Thyroid gland (tissue), 4 donors: ENCODE data around the gene ACSF3. TPM values are rescaled to one million over a fixed set of nuclear protein-coding genes. Genes with fewer than 3 reads are reported as not detected.

Experiments
- DNase-seq, 2 donors: peaks; one replicate each; pipeline ENCODE4 v3.0.0-alpha.2; 2019
- H3K27ac ChIP-seq, 3 donors: fragments of 200-600 bp; sonication (generic); 1 replicate in 2 of 3; 2 replicates in 1 of 3; pipeline ENCODE4 v1.5.1; 2016 to 2019; ENCODE audit warnings: mild to moderate bottlenecking in 1 of 3, moderate library complexity in 1 of 3
- H3K27me3 ChIP-seq: fragments of 200-600 bp; sonication (generic); one replicate; pipeline ENCODE4 v1.5.1; 2019
- H3K36me3 ChIP-seq, 2 donors: fragments of 200-600 bp; sonication (generic); one replicate each; pipeline ENCODE4 v1.5.1; 2016 to 2019
- H3K4me1 ChIP-seq, 2 donors: fragments of 200-600 bp; sonication (generic); one replicate each; pipeline ENCODE4 v1.5.1; 2017 to 2019
- H3K4me3 ChIP-seq, 3 donors: fragments of 200-600 bp; sonication (generic); replicated peaks in 1 of 3; 1 replicate in 2 of 3; 2 replicates in 1 of 3; pipeline ENCODE4 v1.5.1; 2016; ENCODE audit warnings: mild to moderate bottlenecking in 1 of 3
- H3K9me3 ChIP-seq: fragments of 200-600 bp; sonication (generic); one replicate; pipeline ENCODE4 v1.5.1; 2017
- POLR2A ChIP-seq, 2 donors: fragments of 450-650 bp; IDR thresholded peaks; one replicate each; pipeline ENCODE4 v1.6.1; 2017; ENCODE audit warnings: antibody characterized with exemption in 2 of 2, mild to moderate bottlenecking in 2 of 2, moderate library complexity in 1 of 2
- WGBS, 2 donors: methylation state at CpG; one replicate each; pipeline ENCODE4 v1.1.5; 2017; 5-methylcytosine and 5-hydroxymethylcytosine counted together
- intact Hi-C: fragments of 100-400 bp; cut with DNase I; formaldehyde crosslinking; loops from one replicate; pipeline ENCODE4 v1.15.1; 2023
- total RNA-seq, 4 donors: library from RNA; depleted of rRNA; stranded (reverse); fragments of >200 nt; gene quantifications; one replicate each; pipeline ENCODE4 v1.2.3, GENCODE V29; 2016
- TF ChIP-seq, protein P1 (sequence below), 6 experiments: fragments of 200-600 bp in 3 of 6; fragments of 450-650 bp in 3 of 6; sonication (generic) in 3 of 6; IDR thresholded peaks; one replicate each; pipeline ENCODE4 v1.5.1; 2016 to 2019; ENCODE audit warnings: antibody characterized with exemption in 6 of 6, mild to moderate bottlenecking in 2 of 6, inconsistent platforms in 1 of 6, moderate library complexity in 1 of 6

ACSF3 gene
- total RNA-seq, 4 donors from 2014 or later: 30.1 to 51.2 (median 33.4) TPM

DNA sequence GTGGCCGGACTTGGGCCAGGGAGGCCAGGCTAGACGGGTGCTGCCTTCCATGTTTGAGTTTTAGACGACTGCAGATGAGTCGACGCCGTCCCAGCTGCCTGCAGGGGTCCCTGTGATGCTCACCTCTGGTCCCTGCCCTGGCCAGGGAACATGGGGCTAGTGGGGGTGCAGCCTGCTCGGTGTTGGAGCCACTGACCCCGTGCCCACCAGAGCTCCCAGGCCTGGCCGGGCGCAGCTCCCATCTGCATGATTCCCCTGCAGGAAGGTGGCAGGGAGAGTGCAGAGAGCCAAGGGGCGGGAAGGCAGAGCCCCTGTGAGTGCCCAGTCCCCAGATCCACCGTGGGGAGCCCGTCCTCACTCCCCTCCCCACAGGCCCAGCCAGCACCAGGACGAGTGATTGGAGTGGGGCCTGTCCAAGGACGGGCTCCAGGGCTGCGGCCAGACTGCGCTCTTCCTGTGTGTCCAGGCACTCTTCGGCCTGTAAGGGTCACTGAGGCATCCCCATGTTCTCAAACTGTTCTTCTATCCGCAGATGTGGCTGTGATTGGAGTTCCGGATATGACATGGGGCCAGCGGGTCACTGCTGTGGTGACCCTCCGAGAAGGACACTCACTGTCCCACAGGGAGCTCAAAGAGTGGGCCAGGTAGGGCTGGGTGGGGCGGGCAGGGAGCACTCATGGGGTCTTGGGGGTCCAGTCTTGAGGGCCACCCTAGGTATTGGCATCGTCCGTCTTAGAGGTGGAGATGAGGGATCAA lies 51.9 kb downstream of the ACSF3 start:
- Histone ChIP-seq H3K36me3 (peaks cover 22 to 32% of the 10 kb centered on the region in 2 donors), H3K4me1 (no peaks in the 10 kb centered on the region), H3K4me3 (no peak overlapping the region), H3K27ac (no peak overlapping the region), H3K9me3 (no peaks in the 10 kb centered on the region), H3K27me3 (no peaks in the 10 kb centered on the region)
- TF ChIP-seq POLR2A (IDR thresholded peaks at IDR 0.05): no peak
- TF ChIP-seq, protein P1, sequence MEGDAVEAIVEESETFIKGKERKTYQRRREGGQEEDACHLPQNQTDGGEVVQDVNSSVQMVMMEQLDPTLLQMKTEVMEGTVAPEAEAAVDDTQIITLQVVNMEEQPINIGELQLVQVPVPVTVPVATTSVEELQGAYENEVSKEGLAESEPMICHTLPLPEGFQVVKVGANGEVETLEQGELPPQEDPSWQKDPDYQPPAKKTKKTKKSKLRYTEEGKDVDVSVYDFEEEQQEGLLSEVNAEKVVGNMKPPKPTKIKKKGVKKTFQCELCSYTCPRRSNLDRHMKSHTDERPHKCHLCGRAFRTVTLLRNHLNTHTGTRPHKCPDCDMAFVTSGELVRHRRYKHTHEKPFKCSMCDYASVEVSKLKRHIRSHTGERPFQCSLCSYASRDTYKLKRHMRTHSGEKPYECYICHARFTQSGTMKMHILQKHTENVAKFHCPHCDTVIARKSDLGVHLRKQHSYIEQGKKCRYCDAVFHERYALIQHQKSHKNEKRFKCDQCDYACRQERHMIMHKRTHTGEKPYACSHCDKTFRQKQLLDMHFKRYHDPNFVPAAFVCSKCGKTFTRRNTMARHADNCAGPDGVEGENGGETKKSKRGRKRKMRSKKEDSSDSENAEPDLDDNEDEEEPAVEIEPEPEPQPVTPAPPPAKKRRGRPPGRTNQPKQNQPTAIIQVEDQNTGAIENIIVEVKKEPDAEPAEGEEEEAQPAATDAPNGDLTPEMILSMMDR (IDR thresholded peaks at IDR 0.05): no peak
- 90 to 92% methylated on average over 13 of the region's 25 CpGs for WGBS, 2 donors
- DNase-seq: no peak
- intact Hi-C loops: no loop called here

DNA sequence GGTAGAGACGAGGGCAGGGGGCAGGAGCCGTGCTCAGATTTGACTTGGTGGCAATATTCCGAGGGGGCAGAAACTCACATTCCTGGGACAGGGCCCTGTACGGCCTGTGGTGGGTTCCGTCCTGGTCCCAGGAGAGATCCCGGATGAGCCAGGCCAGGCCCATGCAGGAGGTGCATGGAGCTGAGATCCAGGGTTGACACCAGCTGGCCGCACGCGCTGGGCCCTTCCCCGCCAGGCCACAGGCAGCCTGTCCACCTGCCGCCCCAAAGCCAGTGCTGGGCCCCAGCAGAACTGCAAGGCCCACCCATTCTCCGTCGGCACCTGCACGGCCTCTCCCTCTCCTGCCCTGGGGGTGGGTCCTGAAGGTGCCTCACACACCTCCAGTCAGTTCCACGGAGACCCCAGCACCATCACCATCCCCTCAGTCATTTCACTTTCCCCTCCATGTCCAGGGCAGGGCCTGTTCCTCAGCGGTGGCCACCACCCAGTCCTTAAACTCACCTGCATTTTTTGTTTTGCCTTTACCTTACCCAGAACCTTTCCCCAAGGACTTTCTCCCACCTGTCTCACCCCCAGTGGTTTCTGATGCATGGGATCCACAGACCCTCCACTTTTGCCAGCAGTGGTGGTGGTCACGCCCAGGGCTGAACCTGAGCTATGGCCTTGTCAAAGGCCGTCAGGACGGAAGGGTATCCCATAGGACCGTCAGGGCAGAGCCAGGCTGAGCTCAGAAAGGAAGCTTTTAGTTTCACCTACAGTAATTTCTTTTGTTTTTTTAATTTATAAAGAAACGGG lies 52.8 kb downstream of the ACSF3 start:
- 97 to 98% methylated on average over 18 to 21 of the region's 21 CpGs for WGBS, 2 donors
- H3K4me3 ChIP-seq: no peak overlapping the region
- no peak for DNase-seq
- H3K9me3 ChIP-seq: no peaks in the 10 kb centered on the region
- no peaks in the 10 kb centered on the region for H3K27me3 ChIP-seq
- no peaks in the 10 kb centered on the region for H3K4me1 ChIP-seq
- intact Hi-C loops: no loop called here
- H3K36me3 ChIP-seq: peaks cover 24 to 38% of the 10 kb centered on the region in 2 donors
- H3K27ac ChIP-seq: no peak overlapping the region
- no peak for TF ChIP-seq POLR2A (IDR thresholded peaks at IDR 0.05)
- TF ChIP-seq, protein P1 (IDR thresholded peaks at IDR 0.05): no peak

DNA sequence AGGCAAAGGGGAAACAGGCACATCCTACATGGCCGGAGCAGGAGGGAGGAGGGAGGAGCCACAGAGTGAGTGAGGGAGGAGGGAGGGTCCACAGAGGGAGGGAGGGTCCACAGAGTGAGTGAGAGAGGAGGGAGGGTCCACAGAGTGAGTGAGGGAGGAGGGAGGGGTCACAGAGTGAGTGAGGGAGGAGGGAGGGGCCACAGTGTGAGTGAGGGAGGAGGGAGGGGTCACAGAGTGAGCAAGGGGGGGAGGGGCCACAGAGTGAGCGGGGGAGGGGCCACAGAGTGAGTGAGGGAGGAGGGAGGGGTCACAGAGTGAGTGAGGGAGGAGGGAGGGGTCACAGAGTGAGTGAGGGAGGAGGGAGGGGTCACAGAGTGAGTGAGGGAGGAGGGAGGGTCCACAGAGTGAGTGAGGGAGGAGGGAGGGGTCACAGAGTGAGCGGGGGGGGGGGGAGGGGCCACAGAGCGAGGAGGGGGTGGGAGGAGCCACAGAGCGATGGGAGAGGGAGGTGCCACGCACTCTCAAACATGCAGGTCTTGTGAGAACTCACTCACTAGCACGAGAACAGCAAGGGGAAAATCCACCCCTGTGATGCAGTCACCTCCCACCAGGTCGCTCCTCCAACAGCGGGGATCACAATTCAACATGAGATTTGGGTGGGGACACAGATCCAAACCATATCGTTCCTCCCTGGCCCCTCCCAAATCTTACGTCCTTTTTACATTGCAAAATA lies 53.6 kb downstream of the ACSF3 start:
- no peak overlapping the region for H3K27ac ChIP-seq
- no peak for DNase-seq
- 88 to 94% methylated on average over 10 of the region's 11 CpGs for WGBS, 2 donors
- H3K4me1 ChIP-seq: no peaks in the 10 kb centered on the region
- H3K4me3 ChIP-seq: no peak overlapping the region
- no peaks in the 10 kb centered on the region for H3K27me3 ChIP-seq
- TF ChIP-seq POLR2A (IDR thresholded peaks at IDR 0.05): no peak
- TF ChIP-seq, protein P1 (IDR thresholded peaks at IDR 0.05): no peak
- H3K9me3 ChIP-seq: no peaks in the 10 kb centered on the region
- intact Hi-C loops: no loop called here
- peaks cover 18 to 45% of the 10 kb centered on the region in 2 donors for H3K36me3 ChIP-seq

DNA sequence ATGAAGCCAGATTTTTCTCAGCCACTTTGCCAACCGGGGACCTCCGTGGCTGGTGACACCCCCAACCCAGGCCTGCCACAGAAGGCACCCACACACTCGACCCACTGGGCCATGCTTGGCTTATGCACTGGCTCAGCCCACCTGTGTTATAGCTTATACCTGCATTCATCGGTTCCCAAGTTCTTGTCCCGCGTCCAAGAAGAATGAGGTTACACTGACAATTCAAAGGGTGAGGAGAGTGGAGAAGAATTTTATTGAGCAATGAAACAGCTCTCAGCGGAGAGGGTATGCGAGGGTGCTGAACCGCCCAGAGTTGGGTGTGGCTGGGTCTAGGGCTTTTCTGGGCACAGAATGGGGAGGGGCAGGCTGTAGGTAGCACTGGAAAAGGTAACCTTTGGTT lies 55.7 kb downstream of the ACSF3 start:
- H3K27me3 ChIP-seq: no peaks in the 10 kb centered on the region
- no peak for DNase-seq
- no peak overlapping the region for H3K27ac ChIP-seq
- no peaks in the 10 kb centered on the region for H3K9me3 ChIP-seq
- peaks cover 0 to under 1% of the 10 kb centered on the region in 2 donors for H3K4me1 ChIP-seq
- WGBS, 2 donors: 95 to 97% methylated on average over 9 of the region's 9 CpGs
- intact Hi-C loops: no loop called here
- H3K36me3 ChIP-seq: peaks cover 18 to 45% of the 10 kb centered on the region in 2 donors
- no peak for TF ChIP-seq POLR2A (IDR thresholded peaks at IDR 0.05)
- TF ChIP-seq, protein P1 (IDR thresholded peaks at IDR 0.05): no peak
- H3K4me3 ChIP-seq: no peak overlapping the region
